ENCODE data around the gene DENND4A.
"Not testable (repeated sequence)": the region's sequence is repeated elsewhere in the genome, so short reads cannot be mapped to it uniquely, and the experiment has no call there.

The DENND4A gene

DNA sequence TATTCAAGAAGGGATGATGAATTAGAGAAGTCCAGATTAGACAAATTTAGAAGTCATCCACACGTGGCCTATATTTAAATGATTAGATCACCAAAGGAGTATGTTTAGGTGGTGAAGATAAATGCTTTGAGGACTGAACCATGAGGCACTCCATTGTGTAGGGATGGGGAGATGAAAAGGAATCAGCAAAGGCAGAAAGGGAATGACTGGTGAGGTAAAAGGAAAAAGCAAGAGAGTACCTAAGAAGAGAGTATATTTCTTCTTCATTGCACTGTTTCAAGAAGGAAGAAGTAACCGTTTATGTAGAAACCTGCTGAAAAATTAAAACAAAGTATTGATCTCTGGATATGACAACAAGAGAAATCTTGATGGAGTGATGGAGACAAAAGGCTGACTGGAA lies 40.7 kb downstream of the DENND4A start:
- FAIRE-seq = no peak

DNA sequence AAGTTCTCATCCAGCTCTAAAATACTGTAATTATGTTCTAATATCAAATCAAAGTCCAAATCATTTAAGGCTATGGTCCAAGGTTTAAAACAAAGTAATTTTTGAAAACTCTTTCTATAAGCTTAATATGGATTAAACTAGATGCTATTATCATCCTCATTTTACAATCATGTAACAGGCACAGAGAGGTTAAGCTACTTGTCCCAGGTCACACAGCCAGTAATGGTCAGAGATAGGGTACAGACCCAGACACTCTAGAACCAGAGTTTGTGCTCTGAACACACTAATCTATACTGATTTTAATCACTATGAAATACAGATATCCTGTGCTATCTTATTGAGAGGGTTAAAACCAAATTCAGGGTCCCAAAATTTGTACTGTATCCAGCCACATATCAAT lies 44.8 kb downstream of the DENND4A start:
- FAIRE-seq = no peak

DNA sequence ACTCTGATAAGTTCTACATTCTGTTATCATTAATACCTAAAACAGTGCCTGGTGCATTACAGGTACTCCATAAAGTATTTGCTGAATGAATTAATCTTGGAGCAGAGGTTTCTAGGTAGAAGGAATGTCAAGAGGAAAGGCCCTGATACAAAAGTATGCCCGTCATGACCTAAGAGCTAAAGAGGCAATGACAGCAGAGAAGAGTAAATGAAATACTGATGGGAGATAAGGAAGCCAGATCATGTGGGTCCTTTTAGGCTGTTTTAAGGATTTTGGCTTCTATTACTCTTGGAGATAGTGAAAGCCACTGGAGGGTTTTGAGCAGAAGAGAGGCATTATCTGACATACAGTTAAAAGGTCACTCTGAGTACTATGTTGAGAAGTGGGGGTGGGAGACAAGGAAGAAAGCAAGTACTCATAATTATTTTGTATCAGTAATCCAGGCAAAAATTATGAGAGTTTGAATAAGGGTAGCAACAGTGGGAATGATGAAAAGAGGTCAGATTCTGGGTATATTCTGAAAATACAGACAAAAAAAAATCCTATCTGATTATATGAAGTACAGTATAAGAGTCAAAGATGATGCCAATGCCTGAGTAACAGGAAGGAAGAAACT lies 48.3 kb downstream of the DENND4A start:
- no peak for FAIRE-seq

DNA sequence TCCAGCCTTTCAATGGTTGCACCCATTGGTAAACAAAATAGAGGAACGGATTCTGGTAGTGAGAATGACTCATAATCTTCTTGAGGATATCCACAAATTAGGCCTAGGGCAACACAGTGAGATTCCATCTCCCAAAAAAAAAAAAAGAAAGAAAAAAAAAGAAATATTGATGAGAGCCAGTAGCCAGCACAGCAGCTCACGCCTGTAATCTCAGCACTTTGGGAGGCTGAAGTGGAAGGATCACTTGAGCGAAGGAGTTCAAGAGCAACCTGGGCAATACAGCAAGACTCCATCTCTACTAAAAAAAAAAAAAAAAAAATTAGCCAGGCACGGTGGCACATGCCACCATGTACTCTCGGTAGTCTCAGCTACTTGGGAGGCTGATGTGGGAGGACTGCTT lies 51.9 kb downstream of the DENND4A start:
- FAIRE-seq = no peak

DNA sequence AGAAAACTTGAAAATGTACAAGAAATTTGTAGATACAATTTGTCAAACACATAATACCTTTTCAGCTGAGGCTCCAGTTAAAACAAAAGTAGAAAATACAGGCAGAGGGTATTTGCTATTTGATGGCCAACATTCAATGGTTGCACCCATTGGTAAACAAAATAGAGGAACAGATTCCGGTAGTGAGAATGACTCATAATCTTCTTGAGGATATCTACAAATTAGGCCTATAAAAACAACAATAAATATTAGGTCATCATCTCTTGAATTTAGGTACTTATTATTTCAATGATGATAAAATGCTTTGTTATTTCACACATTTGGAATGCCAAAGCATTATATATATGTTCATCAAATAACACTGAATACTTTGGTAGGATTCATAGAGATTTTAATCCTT lies 53.4 kb downstream of the DENND4A start:
- no peak for FAIRE-seq

DNA sequence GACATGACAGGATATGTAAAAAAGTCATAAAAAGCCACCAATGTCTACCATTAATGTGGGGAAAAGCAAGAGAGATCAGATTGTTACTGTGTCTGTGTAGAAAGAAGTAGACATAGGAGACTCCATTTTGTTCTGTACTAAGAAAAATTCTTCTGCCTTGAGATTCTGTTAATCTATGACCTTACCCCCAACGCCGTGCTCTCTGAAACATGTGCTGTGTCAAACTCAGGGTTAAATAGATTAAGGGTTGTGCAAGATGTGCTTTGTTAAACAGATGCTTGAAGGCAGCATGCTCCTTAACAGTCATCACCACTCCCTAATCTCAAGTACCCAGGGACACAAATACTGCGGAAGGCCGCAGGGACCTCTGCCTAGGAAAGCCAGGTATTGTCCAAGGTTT lies 58.5 kb downstream of the DENND4A start:
- FAIRE-seq = not testable (repeated sequence)

DNA sequence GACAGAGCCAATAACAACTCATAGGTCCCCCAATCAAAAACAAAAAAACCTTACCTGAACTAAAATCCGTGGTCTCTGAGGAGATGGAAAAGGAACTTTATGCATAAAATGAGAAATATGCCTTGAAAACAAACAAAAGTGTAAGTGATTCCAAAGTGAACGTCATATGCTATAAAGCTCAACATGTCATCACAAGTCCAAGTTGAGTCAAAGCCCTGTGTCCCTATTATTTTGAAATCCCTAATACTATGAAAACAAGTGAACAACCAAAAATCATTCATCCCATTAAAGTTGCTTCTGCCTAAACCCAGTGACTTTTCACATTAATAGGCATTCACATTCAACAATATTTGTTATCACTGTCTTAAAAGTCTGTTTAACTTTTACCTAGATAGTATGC lies 59.4 kb downstream of the DENND4A start:
- no peak for FAIRE-seq

DNA sequence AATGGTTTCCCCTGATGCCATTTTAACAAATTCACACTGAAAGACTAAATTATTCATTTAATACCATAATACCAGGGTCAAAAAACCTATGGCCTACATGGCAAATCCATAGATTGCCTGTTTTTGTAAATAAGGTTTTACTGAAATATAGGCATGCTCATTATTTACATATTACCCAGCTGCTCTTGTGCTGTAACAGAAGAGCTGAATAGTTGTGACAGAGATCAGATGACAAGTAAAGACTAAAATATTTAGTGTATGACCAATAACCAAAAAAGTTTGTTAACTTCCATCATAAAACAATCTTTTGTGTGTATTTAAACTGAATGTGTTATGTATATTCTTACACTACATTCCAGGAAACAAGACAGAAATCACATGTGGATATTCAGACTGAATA lies 60.2 kb downstream of the DENND4A start:
- peak; percentile 23 for FAIRE-seq

DNA sequence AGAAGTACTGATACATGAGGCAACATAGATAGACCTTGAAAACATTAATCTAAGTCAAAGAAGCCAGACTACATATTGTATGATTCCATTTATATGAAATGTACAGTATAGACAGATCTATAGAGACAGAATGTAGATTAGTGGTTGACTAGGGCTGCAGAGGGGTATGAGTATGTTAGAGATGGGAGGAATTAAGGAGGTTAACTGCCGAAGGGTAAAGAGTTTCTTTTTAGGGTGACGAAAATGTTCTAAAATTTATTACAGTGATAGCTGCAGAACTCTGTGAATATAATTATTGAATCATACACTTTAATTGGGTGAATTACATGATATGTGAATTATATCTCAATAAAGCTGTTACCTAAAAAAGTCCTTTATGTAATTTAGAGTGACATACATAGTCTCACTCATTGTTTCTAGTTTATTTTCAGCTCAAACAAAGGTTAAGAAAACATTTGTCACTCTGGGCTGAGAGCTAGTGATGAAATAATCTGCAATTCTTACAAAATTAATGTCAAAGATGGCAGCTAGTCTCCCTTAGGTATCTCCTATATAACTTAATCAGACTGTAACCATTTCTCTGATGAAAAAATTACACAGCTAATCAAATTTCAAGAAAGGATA lies 61.4 kb downstream of the DENND4A start:
- FAIRE-seq = no peak

DNA sequence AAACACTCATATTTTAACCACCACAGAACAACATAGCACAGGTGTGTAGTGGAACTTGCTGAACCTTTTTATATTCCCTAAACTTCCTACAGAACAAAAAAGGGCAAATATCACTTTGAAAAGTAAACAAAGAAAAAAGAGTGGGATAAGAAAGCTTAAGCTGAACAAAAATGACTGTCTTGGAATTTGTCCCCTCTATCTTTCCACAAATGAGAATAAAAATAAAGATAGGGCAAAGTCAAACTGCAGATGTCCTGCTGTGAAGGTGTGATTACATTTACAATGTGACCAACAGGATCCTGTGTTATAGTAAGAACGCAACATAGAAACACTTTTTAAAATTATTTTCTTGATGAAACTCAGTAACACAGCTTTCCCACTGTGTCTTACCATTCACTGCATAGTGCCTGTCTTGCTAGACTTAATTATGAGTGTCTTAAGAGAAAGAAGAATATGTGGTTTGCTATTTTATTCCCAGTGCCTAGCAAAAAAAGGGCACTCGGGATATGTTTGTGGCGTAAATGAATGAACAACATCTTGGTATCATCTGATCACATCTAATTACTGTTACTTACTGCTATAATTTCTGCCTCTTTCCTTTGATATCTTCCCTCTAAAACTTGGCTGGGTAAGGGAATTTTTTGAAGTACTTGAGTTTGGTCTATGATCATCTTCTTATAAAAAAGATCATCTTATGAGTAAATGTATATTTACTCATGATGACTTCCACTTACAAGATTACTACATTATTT lies 67.5 kb downstream of the DENND4A start:
- FAIRE-seq = no peak

DNA sequence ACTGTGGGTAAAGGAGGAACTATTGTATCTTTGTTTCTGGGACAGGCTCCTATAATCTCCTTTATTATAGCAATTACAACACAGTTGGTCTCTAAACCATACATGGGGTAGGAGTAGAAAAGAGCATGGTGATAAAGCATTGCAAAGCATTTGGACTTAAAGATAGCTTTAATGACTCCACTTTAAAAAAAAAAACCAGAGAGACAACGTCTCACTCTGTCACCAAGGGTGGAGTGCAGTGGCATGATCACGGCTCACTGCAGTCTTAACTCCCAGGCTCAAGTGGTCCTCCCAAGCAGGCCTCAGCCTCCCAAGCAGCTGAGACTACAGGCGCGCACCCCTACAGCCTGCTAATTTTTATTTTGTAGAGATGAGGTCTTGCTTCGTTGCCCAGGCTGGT lies 68.2 kb downstream of the DENND4A start:
- no peak for FAIRE-seq

DNA sequence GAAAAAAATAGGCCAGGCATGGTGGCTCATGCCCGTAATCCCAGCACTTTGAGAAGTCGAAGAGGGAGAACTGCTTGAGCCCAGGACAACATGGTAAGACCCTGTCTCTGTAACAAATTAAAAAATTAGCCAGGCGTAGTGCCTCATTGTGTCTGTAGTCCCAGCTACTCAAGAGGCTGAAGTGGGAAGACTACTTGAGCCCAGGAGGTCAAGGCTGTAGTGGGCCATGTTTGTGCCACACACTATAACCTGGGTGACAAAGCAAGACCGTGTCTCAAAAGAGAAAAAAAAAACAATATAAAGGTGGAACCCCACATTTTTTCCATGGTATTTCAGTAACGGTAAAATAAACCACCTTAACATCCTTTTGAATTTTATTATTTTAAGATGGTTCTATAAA lies 69.9 kb downstream of the DENND4A start:
- no peak for FAIRE-seq

DNA sequence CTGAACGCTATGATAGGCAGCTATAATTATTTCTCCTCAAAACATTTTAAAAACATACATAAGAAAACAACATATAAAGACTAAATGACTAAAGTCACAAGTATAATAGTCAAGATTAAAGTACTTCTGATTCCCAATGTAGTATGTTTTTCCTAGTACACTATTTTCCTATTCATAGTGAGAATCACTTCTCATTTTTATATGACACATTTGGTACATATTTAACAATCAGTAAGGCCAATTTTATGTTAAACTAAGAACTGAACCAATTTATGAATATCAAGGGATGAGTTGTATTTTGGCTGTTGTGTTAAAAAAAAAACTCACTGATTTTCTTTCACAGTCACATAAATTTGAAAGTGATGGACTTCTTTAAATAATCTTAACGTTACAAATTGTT lies 79.7 kb downstream of the DENND4A start:
- FAIRE-seq = no peak

DNA sequence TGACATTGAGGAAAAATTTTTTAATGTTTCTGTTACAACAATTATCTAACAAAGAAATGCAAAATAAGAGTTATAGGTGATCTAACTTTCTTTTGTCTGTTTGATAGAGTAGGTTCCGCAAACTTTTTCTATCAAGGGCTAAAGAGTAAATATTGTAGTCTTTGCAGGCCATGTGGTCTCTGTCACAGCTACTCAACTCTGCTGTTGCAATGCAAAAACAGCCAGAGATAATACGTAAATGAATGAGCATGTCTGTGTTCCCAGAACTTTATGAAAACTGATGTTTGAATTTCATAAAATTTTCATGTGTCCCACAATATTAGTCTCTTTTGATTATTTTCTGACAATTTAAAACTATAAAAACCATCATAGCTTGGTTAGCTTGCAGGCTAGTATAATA lies 97.0 kb downstream of the DENND4A start:
- FAIRE-seq = no peak

DNA sequence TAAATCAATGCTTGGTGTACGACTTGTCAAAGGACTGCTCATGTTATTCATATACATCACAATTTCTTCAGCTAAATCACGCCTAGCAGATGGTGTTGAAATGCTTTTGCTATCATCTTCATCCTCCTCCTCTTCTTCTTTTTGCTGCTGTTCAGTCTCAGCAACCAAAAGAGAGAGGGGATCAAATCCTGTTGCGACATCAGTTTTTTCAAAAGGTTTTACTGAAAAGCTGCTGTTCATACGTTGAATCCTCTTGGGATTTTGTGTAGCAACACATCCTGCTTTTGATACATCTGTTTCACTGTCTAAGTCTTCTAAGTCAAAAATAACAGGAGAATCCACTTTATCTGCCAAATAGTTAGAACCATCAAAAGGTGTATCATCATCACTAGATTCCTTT lies 101.3 kb downstream of the DENND4A start:
- no peak for FAIRE-seq

DNA sequence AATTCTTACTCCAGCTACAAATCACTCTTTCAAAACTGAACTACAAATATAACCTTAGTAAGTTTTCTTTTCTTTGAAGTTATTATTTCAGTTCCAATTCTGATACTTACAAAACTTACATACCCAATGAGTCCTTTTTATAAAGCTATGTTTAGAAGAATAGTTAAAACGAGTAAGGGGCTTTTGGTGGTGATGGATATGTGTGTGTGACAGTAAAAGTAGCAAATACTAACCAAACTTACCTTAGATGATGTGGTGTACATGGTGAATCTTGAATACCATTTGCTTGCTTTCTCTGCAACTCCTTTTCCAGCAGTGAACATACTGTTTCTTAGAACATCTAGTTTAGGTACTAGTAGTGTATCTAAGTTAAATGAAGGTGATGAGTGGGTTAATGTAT lies 101.9 kb downstream of the DENND4A start:
- FAIRE-seq = no peak

DNA sequence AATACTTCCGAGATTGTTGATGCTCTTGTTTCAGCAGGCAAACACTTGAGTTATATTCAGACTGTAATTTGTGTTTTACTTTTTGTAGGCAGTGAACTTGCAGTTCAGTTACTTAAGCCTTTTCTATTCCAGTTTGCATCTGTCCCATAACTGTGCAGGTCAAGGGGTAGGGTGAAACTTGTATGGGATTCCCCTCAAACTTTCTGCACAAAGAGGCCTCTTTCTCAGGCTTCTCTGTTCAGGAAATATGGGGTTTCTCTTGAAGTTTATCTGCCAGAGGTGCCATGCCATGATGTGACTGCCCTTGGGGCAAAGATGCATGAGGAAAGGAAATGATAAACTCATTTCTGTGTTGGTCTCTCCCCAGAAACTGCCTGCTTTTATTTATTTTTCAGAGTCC lies 103.6 kb downstream of the DENND4A start:
- FAIRE-seq = no peak

DNA sequence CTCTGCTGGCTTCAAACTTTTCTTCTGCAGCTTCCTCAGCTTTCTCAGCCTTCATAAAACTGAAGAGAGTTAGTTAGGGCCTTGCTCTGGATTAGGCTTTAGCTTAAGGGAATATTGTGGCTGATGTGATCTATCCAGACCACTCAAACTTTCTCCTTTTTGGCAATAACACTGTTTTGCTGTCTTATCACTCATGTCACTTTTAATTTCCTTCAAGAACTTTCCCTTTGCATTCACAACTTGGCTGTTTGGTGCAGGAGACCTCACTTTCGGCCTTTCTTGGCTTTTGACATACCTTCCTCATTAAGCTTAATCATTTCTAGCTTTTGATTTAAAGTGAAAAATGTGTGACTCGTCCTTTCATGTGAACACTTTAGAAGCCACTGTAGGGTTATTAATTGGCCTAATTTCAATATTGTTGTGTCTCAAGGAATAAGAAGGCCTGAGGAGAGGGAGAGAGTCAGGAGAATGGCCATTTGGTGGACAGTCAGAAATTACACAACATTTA lies 109.6 kb downstream of the DENND4A start:
- no peak for FAIRE-seq

DNA sequence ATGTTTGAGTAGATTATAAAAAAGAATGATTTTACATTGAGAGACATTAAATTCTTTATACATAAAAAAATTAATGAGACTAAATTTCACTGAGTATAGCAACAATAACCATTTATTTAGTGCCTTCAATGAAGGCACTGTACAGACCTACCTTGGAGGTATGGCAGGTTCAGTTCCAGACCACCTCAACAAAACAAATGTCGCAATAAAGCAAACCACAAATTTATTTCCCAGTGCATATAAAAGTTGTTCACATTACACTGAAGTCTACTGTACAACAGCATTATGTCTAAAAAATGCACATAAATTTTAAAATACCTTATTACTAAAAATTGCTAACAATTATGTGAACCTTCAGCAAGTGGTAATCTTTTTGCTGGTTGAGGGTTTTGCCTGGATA lies 111.5 kb downstream of the DENND4A start:
- FAIRE-seq = no peak

DNA sequence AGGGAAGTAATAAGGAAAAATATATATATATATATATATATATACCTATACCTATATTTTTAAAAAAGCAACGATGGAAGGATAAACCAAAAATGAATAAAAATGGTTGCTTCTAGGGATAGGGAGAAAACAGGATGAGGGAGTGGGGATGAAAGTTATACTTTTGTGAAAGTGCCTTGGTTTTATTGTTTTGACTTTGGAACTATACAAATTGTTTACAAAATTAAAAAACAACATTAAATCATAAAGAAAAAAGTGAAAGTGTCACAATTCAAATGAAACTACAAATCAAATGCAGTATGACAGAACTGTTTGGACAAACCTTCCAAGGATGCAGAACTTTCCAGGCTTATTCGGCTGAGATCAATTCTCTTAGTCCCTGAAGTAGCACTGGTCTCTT lies 116.0 kb downstream of the DENND4A start:
- no peak for FAIRE-seq

DNA sequence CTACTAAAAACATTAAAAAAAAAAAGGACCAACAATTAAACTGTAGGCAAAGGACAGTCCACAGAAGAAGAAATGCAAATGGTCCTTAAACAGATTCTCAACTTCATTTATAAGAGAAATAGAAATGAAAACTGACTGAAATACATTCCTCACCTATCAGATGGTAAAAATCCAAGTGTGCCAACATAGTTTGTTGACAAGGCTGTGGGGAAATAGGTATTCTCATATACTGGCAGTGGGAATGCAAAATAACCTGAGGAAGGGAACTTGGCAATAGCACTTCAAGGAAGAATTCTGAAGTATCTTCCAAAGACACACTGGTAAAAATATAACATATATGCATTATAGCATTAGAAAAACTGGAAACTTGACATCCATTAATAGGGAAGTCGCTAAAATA lies 116.5 kb downstream of the DENND4A start:
- FAIRE-seq = no peak

DNA sequence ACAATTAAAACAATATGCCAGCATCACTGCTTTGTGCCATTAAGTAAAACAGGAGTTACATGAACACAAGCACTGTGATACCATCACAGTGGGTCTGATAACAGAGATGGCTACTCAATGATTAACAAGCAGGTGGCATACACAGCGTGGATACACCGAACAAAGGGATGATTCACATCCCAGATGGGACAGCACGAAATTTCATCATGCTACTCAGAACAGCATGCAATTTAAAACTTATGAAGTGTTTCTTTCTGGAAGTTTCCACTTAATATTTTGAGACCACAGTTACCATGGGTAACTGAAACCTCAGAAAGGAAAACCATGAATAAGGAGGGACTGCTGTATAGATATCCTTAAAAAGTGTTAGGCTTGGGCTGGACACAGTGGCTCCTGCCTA lies 125.8 kb downstream of the DENND4A start:
- FAIRE-seq = no peak

DNA sequence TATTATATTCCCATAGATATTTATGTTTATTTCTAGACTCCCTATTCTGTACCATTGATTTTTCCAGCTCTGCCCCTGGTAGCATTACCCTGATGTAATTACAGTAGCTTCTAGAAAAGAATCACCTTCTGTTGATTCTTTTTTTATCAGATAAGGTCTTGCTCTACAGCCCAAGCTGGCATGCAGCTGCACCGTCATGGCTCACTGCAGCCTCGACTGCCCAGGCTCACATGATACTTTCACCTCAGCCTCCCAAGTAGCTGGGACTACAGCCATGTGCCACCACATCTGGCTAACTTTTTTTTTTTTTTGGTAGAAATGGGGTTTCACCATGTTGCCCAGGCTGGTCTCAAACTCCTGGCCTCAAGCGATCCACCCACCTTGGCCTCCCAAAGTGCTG lies 128.6 kb downstream of the DENND4A start:
- no peak for FAIRE-seq

DNA sequence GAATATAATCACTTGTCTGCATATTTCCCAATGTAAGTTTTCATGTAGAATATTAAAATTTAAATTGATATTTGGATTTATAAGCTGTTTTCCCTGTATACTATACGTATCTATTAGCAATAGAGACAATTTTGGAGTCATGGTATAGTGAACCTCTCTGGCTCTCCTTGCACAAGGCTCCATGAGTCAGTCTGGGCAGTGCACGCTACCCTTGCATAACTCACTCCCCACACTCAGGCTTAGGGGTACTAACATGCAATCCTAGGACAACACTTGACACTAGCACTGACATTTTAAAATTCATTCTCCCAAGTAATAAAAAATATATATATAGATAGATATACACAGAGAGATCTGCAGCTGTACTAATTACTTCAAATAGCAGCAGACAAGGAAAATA lies 131.2 kb downstream of the DENND4A start:
- no peak for FAIRE-seq
